GM18505 (cell line): Measurements from ENCODE around the gene STX10.

Experiments used
- ATAC-seq: cut with Tn5 transposase; IDR thresholded peaks from one replicate; pipeline ENCODE4 v1.9.1; 2021; ENCODE audit not compliant: unreplicated experiment
- POLR2A ChIP-seq: IDR thresholded peaks from 4 replicates; pipeline ENCODE4 v1.6.1; 2011; ENCODE audit warnings: borderline replicate concordance; ENCODE audit not compliant: insufficient read depth, insufficient read length; ENCODE audit errors: extremely low read depth

STX10 gene

GRCh38 chr19:13112555-13112954 lies 37.6 kb downstream of the STX10 start:
- no peak for ATAC-seq
- TF ChIP-seq POLR2A: no peak

GRCh38 chr19:13110099-13110610 lies 40.0 kb downstream of the STX10 start:
- TF ChIP-seq POLR2A: no peak
- ATAC-seq: no peak

- TF ChIP-seq POLR2A: no peak
- ATAC-seq: no peak
Measured at GRCh38 chr19:13109361-13110098, 40.6 kb downstream of the STX10 start.

GRCh38 chr19:13104848-13105711 lies 45.1 kb downstream of the STX10 start:
- ATAC-seq: no peak
- TF ChIP-seq POLR2A: peak; percentile 50

- ATAC-seq: peak; percentile 35
- peak; percentile 31 for TF ChIP-seq POLR2A
Measured at GRCh38 chr19:13104360-13104847, 45.8 kb downstream of the STX10 start.

DNA sequence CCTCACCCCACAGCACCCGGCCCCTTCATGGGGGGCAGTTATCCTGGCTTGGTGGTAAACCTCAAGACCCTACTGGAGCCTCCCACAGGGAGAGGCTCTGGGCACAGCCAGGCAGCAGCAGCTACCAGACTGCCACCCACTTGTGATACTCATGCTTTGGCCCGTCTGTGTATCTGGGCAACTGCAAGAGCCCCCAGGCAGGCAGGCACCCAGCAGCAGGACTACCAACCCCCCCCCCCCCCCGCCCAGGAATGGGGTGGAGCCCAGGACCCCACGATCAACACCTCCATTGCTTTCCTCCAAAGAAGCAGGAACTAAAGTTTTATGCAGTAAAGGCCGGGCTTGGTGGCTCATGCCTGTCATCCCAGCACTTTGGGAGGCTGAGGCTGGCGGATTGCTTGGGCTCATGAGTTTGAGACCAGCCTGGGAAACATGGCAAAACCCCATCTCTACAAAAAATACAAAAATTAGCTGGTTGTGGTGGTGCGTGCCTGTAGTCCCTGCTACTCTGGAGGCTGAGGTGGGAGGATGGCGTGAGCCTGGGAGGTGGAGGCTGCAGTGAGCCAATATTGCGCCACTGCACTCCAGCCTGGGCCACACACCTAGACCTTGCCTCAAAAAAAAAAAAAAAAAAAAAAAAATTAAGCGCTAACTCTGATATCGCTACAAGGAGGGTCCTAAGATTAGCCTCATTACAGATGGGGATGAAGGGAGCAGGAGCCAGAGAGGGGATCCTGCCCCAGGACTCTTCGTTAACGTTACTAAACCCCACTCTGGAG lies 46.4 kb downstream of the STX10 start:
- no peak for TF ChIP-seq POLR2A
- no peak for ATAC-seq

- TF ChIP-seq POLR2A: peak; percentile 68
- peak; percentile 32 for ATAC-seq
Measured at GRCh38 chr19:13102666-13103580, 47.3 kb downstream of the STX10 start, which contains the start of gene LYL1. LYL1 (minus strand) TSS chr19:13102858; CDS start chr19:13101171, 1,687 bp downstream.

DNA sequence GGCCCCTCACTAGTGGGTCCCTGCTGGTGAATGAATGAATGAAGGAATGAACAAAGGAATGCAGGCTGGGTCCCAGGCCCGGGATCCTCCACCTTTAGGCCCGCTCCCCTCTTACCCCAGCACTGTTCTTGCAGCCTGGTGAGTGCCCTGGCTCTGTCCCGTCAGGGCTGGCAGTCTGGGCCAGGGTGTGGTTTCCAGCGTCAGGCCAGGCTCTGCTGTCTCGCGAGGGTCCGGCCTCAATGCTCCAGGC lies 47.8 kb downstream of the STX10 start:
- TF ChIP-seq POLR2A: no peak
- ATAC-seq: peak; percentile 1

DNA sequence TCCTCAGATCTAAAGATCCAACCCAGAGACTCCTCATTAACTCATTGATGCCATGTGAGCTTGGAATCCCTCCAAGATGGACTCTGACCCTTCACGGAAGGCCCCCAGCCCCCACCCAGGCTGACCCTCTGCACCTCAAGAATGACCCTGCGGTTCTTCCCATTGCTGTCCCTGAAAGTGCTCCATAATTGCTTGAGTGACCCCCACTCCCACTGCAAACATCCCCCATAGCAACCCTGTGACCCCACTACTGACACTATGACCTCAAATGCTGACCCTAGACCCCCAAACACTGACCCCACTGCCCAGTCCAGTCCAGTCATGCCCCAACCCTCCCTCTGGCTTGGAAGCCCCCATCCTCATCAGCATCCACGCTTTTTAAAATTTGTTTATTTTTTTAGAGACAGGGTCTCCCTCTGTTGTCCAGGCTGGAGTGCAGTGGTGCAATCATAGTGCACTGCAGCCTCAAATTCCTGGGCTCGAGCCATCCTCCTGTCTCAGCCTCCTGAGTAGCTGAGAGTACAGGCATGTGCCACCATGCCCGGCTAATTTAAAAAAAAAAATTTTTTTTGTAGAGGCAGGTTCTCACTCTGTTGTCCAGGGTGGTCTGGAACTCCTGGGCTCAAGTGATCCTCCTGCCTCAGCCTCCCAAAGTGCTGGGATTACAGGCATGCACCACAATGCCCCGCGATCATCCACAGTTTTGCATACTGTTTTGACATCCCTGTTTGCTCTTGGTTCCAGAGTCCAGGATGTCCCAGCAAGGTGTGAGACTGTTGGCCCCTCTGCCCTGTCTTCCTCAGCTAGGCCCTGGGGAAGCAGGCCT lies 48.4 kb downstream of the STX10 start:
- no peak for TF ChIP-seq POLR2A
- ATAC-seq: no peak

GRCh38 chr19:13100841-13101589 lies 49.2 kb downstream of the STX10 start:
- TF ChIP-seq POLR2A: no peak
- no peak for ATAC-seq
